HG02588 (cell line): ENCODE results near the gene C1QTNF6.
"Not testable (repeated sequence)": the region's sequence is repeated elsewhere in the genome, so short reads cannot be mapped to it uniquely, and the experiment has no call there.

Experiments
- ATAC-seq: cut with Tn5 transposase; IDR thresholded peaks from one replicate; pipeline ENCODE4 v1.9.1; 2021; ENCODE audit warnings: mild to moderate bottlenecking, moderate library complexity; ENCODE audit not compliant: unreplicated experiment

C1QTNF6 gene

GRCh38 chr22:37187891-37188761 is at the start of gene C1QTNF6:
C1QTNF6 (minus strand) TSS chr22:37188247; CDS start chr22:37188213, 34 bp downstream.
- no peak for ATAC-seq

- no peak for ATAC-seq
Observed at GRCh38 chr22:37235897-37236607, 48.0 kb upstream of the C1QTNF6 start.

- no peak for ATAC-seq
Observed at GRCh38 chr22:37234736-37235711, 47.0 kb upstream of the C1QTNF6 start.

GRCh38 chr22:37233751-37234631 is 45.9 kb upstream of the C1QTNF6 start:
- ATAC-seq = no peak

GRCh38 chr22:37233371-37233750 is 45.3 kb upstream of the C1QTNF6 start:
- not testable (repeated sequence) for ATAC-seq

- no peak for ATAC-seq
Observed at GRCh38 chr22:37232140-37232998, 44.3 kb upstream of the C1QTNF6 start.

GRCh38 chr22:37231406-37232139 is 43.5 kb upstream of the C1QTNF6 start:
- no peak for ATAC-seq

- no peak for ATAC-seq
Observed at GRCh38 chr22:37230673-37231405, 42.8 kb upstream of the C1QTNF6 start.

GRCh38 chr22:37229805-37230672 is 42.0 kb upstream of the C1QTNF6 start:
- ATAC-seq = no peak

GRCh38 chr22:37229012-37229804 is 41.2 kb upstream of the C1QTNF6 start:
- ATAC-seq = no peak

GRCh38 chr22:37228106-37229011 is 40.3 kb upstream of the C1QTNF6 start:
- no peak for ATAC-seq

GRCh38 chr22:37226514-37226913 is 38.5 kb upstream of the C1QTNF6 start:
- no peak for ATAC-seq

GRCh38 chr22:37226087-37226486 is 38.0 kb upstream of the C1QTNF6 start:
- ATAC-seq = no peak

- no peak for ATAC-seq
Observed at GRCh38 chr22:37225481-37225880, 37.4 kb upstream of the C1QTNF6 start.
